ENCODE data around the gene SRSF4.
A peak's percentile ranks its signal among the peaks of the same experiment; 100 is the strongest.

Gene SRSF4

DNA sequence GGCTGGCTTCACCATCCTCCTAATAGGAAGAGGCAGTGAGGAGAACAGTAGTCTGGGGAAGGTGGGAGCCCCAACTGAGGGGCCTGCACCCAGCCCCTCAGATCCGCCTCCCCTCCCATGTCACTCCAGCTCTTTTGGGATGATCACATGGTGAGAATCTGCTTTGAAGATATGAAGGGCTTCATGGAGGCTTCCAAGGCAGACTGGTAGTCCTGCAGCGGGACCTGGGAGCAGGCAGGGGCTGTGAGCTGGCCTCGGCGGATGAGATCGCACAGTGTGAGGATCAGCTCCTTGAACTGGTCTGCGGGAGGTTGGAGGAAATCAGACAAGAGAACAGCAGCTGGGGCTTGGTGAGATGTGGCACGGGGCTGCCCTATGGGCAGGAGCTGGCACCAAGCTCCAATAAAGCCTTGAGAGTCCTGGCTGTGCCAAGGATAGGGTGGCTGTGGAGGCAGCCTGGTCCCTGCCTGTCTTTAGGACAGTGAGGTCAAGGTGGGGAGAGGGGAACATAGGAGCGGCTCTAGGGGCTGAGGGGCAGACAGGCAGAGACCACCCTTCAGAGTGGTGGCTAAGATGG lies 12.3 kb upstream of the SRSF4 start:
- no peak overlapping the region for H3K4me3 ChIP-seq (replicated peaks in 1 of 2; ENCODE audit: low read depth in 2 of 2, low read length in 2 of 2)
- DNase-seq (ENCODE audit: low read depth in 2 of 2) = no peak
- TF ChIP-seq, protein P1, sequence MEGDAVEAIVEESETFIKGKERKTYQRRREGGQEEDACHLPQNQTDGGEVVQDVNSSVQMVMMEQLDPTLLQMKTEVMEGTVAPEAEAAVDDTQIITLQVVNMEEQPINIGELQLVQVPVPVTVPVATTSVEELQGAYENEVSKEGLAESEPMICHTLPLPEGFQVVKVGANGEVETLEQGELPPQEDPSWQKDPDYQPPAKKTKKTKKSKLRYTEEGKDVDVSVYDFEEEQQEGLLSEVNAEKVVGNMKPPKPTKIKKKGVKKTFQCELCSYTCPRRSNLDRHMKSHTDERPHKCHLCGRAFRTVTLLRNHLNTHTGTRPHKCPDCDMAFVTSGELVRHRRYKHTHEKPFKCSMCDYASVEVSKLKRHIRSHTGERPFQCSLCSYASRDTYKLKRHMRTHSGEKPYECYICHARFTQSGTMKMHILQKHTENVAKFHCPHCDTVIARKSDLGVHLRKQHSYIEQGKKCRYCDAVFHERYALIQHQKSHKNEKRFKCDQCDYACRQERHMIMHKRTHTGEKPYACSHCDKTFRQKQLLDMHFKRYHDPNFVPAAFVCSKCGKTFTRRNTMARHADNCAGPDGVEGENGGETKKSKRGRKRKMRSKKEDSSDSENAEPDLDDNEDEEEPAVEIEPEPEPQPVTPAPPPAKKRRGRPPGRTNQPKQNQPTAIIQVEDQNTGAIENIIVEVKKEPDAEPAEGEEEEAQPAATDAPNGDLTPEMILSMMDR (IDR thresholded peaks at IDR 0.05; ENCODE audit: low read depth, low read length) = no peak

DNA sequence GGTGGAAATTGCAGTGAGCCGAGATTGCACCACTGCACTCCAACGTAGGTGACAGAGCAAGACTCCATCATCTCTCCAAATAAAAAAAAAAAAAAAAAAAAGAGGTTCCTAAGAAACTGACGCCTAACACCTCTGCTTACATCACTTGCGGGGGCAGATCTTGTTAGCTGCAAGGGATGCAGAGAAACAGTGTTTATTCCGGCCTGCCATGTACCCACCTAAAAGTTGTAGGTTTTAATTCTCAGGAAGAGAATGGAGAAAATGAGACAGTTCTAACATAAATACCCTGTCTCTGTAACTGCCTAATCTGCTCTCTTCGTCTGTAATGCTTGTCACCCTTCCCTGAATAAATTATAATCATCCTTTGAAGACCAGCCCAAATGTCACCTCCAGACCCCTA lies 9.0 kb upstream of the SRSF4 start:
- no peak overlapping the region for H3K4me3 ChIP-seq (replicated peaks in 1 of 2; ENCODE audit: low read depth in 2 of 2, low read length in 2 of 2)
- DNase-seq (ENCODE audit: low read depth in 2 of 2) = no peak
- TF ChIP-seq, protein P1 (IDR thresholded peaks at IDR 0.05; ENCODE audit: low read depth, low read length) = no peak

DNA sequence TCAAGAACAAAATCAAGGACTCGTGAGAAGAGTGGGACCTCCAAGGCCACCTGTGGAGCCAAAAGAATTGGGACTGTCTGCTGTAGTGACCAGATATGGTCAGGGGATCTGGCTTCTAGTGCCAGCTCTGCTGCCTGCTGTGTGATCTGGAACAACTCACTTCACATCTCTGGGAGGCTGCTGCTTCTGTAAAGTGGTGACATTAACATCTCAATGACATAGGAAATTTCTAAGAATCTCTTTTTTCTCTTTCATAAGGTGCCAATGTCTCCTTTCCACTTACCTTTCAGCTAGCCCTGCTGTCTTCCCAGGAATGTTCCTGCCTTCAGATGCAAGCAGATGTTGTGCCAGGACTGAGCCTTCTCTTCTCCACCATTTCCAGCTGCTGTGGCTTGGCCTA lies 5.0 kb upstream of the SRSF4 start:
- H3K4me3 ChIP-seq (replicated peaks in 1 of 2; ENCODE audit: low read depth in 2 of 2, low read length in 2 of 2) = no peak overlapping the region
- no peak for DNase-seq (ENCODE audit: low read depth in 2 of 2)
- TF ChIP-seq, protein P1 (IDR thresholded peaks at IDR 0.05; ENCODE audit: low read depth, low read length) = no peak

DNA sequence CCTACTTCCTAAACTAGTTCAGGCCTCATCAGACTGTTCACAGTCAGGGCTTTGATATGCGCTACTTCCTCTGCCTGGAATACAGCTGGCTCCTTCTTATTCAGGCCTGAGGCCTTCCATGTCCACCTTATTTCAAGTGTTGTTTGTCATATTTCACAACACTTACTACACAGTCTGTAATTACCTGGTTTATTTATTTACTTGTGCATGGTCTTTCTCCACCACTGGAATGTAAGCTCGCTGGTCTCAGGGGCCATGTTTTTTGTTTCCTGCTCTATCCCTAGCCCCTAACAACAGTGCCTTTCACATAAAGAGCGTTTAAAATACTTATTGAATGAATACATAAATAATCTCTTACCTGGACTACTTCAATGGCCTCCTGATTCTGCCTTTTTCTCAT lies 4.6 kb upstream of the SRSF4 start:
- no peak for DNase-seq (ENCODE audit: low read depth in 2 of 2)
- H3K4me3 ChIP-seq (replicated peaks in 1 of 2; ENCODE audit: low read depth in 2 of 2, low read length in 2 of 2) = no peak overlapping the region
- TF ChIP-seq, protein P1 (IDR thresholded peaks at IDR 0.05; ENCODE audit: low read depth, low read length) = no peak

DNA sequence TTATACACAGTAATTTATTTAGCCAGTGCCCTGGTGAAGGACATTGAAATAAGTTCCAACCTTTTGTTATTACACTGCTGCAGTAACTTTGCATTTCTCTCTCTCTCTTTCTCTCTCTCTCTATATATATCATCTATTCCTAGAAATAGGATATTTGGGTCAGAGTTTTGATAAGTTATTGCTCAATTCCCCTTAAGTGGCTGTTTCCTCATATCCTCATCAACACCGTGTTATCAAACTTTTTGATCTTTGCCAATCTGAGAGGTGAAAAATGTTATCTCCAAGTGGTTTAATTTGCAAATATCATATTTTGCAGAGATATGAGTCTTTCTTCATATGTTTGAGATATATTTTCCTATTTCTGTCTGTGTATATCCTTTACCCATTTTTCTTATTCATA lies 1.6 kb upstream of the SRSF4 start:
- no peak for DNase-seq (ENCODE audit: low read depth in 2 of 2)
- TF ChIP-seq, protein P1 (IDR thresholded peaks at IDR 0.05; ENCODE audit: low read depth, low read length) = no peak
- no peak overlapping the region for H3K4me3 ChIP-seq (replicated peaks in 1 of 2; ENCODE audit: low read depth in 2 of 2, low read length in 2 of 2)

DNA sequence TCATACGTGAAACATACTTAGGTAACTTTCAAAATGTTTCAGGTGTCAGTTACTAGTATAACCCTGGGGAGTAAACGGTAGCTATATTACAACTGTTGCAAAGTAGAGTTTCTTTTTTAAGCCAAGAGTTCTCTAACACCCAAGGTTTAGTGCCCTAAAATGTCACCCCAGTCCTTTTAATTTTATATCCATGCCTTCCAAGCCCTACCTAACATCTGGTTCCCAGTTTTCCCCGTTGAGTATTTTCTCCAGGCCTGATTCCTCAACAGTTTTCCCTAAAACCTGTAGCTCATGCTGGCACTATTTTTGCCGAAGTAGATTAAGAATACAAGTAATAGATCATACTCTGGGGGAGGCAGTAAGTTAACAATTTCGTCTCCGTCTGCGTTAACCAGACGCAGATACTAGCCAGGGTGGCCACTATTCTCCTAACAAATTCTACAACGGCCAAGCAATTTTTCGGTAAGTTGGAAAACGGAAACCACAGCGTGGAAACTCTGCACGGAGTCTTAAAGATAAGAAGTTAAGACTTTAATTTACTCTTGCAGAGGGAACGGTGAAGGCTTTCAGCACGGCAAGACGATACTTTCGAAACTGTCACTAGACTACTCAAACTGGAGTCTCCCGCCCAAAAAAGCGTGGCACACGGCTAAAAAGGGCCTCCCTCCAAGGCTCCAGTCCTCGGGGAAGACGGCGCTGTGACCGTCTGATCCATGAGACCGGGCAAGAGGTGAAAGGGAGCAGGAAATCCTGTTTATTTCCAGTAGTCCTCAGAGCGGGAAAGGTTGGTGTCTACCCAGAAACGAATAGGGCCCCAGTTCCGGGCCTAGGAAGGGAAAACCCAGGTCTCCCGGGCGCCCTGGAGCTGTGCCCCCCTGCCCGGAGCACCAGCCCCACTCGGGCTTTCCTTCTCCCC lies 945 bp downstream of the SRSF4 start:
- TF ChIP-seq, protein P1 (IDR thresholded peaks at IDR 0.05; ENCODE audit: low read depth, low read length) = no peak
- peak overlapping the region; percentile 97 for H3K4me3 ChIP-seq (replicated peaks in 1 of 2; ENCODE audit: low read depth in 2 of 2, low read length in 2 of 2)
- DNase-seq (ENCODE audit: low read depth in 2 of 2) = no peak
